Right lobe of liver (tissue), 4 donors: ENCODE measurements around the gene RASSF5.

Source experiments
- POLR2A ChIP-seq: fragments of 450-650 bp; IDR thresholded peaks from one replicate; pipeline ENCODE4 v1.6.1; 2017; ENCODE audit warnings: antibody characterized with exemption, mild to moderate bottlenecking
- TF ChIP-seq, protein P1 (sequence below), 4 donors: fragments of 200-600 bp in 3 of 4; fragments of 450-650 bp in 1 of 4; IDR thresholded peaks; one replicate each; pipeline versions ENCODE4 v1.5.1 to v1.8.0; 2016 to 2022; ENCODE audit warnings: antibody characterized with exemption in 4 of 4, mild to moderate bottlenecking in 2 of 4
- donor health status: DM: no; HTN: no; CAD: no.
- donor health status: DM: no; HTN: no; CAD: no.
- donor health status: DM: no; HTN: yes; CAD: no.

DNA sequence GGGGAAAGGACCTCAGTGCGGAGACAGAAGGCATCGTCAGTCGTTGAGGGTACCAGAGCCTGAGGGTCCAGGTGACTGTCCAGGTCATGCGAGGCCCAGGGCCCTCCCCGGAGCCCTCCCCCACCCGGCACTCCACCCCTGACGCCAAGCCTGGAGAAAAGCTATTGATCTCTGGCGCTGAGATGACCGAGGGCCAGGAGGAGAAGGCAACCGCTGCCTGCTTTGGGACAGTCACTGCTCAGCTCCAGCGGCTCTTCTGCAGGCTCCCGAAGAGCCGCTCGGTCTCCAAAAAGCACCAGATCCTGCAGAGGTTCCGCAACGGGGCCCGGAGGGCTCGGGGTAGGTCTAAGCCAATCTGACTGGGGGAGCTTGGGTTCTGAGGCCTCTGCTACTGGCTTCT is 10.9 kb downstream of the RASSF5 start:
- TF ChIP-seq, protein P1, sequence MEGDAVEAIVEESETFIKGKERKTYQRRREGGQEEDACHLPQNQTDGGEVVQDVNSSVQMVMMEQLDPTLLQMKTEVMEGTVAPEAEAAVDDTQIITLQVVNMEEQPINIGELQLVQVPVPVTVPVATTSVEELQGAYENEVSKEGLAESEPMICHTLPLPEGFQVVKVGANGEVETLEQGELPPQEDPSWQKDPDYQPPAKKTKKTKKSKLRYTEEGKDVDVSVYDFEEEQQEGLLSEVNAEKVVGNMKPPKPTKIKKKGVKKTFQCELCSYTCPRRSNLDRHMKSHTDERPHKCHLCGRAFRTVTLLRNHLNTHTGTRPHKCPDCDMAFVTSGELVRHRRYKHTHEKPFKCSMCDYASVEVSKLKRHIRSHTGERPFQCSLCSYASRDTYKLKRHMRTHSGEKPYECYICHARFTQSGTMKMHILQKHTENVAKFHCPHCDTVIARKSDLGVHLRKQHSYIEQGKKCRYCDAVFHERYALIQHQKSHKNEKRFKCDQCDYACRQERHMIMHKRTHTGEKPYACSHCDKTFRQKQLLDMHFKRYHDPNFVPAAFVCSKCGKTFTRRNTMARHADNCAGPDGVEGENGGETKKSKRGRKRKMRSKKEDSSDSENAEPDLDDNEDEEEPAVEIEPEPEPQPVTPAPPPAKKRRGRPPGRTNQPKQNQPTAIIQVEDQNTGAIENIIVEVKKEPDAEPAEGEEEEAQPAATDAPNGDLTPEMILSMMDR (IDR thresholded peaks at IDR 0.05): no peak
- TF ChIP-seq POLR2A: no peak
